GM12891 (cell line): ENCODE data around the gene ERGIC1.
"Not testable (repeated sequence)": the region's sequence is repeated elsewhere in the genome, so short reads cannot be mapped to it uniquely, and the experiment has no call there.

ENCODE experiments used
- DNase-seq: peaks from one replicate; pipeline ENCODE4 v3.0.0; 2011; ENCODE audit warnings: low spot score; ENCODE audit not compliant: insufficient read length
- FAIRE-seq: peaks from 2 replicates; lab custom pipeline; 2011; peaks lifted over from hg19 to GRCh38; lab: Jason Lieb, UNC
- PAX5 ChIP-seq: IDR thresholded peaks from 2 replicates; pipeline ENCODE4 v1.6.1; 2011; ENCODE audit warnings: low read length, moderate library complexity, mild to moderate bottlenecking; ENCODE audit not compliant: insufficient read depth, severe bottlenecking
- POLR2A ChIP-seq: IDR thresholded peaks from 2 replicates; pipeline ENCODE4 v1.6.1; 2011; ENCODE audit warnings: low read depth, low read length, control low read depth
- POLR2AphosphoS5 ChIP-seq: IDR thresholded peaks from 2 replicates; pipeline ENCODE4 v1.6.1; 2011; ENCODE audit warnings: low read depth, low read length, control low read depth
- POU2F2 ChIP-seq: IDR thresholded peaks from 2 replicates; pipeline ENCODE4 v1.6.1; 2011; ENCODE audit warnings: low read depth, mild to moderate bottlenecking, control low read depth, low read length, moderate library complexity
- SPI1 ChIP-seq: IDR thresholded peaks from 2 replicates; pipeline ENCODE4 v1.6.1; 2011; ENCODE audit warnings: low read depth, low read length, control low read depth
- TAF1 ChIP-seq: IDR thresholded peaks from 2 replicates; pipeline ENCODE4 v1.6.1; 2011; ENCODE audit warnings: low read depth, low read length, control low read depth

ERGIC1 gene

DNA sequence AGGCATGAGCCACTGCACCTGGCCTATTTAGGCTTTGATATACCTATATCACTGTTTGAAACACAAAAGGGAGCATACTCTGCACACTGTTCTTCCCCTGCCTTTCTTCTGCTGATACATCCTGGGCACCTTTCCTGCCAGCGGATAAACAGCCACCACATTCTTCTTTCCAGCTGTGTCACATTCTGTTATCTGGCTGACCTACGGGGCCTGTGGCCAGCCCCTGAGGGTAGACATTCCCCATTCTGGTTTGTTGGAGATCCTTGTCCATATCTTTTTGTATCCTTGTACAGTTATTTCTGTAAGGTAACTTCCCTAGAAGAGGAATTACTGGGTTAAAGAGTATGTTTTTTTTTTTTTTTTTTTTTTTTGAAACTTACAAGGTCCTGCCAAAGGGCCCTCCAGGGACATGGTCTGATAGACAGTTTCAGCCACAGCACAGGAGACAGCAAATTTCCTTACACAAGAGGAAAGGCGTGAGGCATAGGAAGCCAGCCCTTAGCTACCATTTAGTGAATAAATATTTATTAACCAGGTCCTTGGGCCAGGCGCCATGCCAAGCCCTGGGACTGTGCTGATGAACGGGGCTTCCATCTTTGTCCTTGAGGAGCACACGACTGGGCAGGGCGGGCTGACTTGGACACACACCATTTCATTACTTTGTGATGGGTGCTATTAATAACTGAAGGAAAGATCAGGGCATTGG, 57.8 kb downstream of the ERGIC1 start:
- FAIRE-seq (no peak), DNase-seq (no peak)
- TF ChIP-seq POLR2AphosphoS5 (no peak), PAX5 (no peak), SPI1 (no peak), POU2F2 (no peak), TAF1 (no peak), POLR2A (no peak)

DNA sequence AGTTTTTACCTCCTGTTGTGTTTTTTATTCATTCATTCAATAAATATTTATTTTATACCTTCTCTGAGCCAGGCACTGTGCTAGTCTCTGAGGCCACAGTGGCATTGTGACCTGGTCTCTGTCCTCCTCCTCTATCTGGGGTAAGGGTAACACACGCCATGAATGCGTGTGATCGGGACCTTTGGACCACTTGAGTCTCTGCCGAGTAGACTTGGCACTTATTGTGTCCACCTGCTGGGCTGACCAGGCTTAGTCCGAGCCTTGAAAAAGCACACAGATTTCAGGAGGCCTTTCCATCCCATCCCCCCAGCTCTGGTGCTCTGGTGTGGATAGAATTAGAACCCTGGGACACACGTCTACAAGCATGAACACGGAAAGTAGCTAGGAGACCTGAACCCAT, 58.7 kb downstream of the ERGIC1 start:
- TF ChIP-seq SPI1 (no peak), POLR2AphosphoS5 (no peak), TAF1 (no peak), POU2F2 (no peak), POLR2A (no peak), PAX5 (no peak)
- DNase-seq (no peak), FAIRE-seq (no peak)

GRCh38 chr5:172894767-172895388, 60.8 kb downstream of the ERGIC1 start:
- FAIRE-seq (peak; percentile 20), DNase-seq (no peak)
- TF ChIP-seq SPI1 (no peak), POLR2AphosphoS5 (no peak), POLR2A (no peak), TAF1 (no peak), PAX5 (no peak), POU2F2 (no peak)

- FAIRE-seq (no peak), DNase-seq (no peak)
- TF ChIP-seq PAX5: no peak
- TF ChIP-seq TAF1: no peak
- TF ChIP-seq SPI1: no peak
- TF ChIP-seq POLR2AphosphoS5: no peak
- TF ChIP-seq POLR2A: no peak
- no peak for TF ChIP-seq POU2F2
Measured at GRCh38 chr5:172895549-172895948, 61.5 kb downstream of the ERGIC1 start.

- no peak for TF ChIP-seq POU2F2
- no peak for TF ChIP-seq POLR2A
- no peak for TF ChIP-seq SPI1
- no peak for TF ChIP-seq PAX5
- no peak for TF ChIP-seq TAF1
- TF ChIP-seq POLR2AphosphoS5: no peak
- no peak for FAIRE-seq
- DNase-seq: no peak
Measured at GRCh38 chr5:172896465-172896864, 62.4 kb downstream of the ERGIC1 start.

DNA sequence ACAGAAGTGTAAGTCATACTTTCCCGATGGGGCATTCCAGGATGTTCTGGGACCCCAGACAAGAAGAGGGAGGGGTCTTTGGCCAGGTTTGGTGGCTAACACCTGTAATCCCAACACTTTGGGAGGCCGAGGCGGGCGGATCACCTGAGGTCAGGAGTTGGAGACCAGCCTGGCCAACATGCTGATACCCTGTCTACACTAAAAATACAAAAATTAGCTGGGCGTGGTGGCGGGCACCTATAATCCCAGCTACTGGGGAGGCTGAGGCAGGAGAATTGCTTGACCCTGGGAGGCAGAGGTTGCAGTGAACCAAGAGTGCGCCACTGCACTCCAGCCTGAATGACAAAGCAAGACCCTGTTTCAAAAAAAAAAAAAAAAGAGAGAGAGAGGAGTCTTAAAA, 63.0 kb downstream of the ERGIC1 start:
- FAIRE-seq, DNase-seq: not testable (repeated sequence)

- DNase-seq (no peak), FAIRE-seq (no peak)
- TF ChIP-seq PAX5 (no peak), POU2F2 (no peak), POLR2AphosphoS5 (no peak), TAF1 (no peak), SPI1 (no peak), POLR2A (no peak)
Measured at GRCh38 chr5:172897481-172898217, 63.6 kb downstream of the ERGIC1 start.

GRCh38 chr5:172898218-172898842, 64.3 kb downstream of the ERGIC1 start:
- FAIRE-seq (no peak), DNase-seq (no peak)
- TF ChIP-seq POU2F2 (no peak), PAX5 (no peak), POLR2A (no peak), SPI1 (no peak), TAF1 (no peak), POLR2AphosphoS5 (no peak)

DNA sequence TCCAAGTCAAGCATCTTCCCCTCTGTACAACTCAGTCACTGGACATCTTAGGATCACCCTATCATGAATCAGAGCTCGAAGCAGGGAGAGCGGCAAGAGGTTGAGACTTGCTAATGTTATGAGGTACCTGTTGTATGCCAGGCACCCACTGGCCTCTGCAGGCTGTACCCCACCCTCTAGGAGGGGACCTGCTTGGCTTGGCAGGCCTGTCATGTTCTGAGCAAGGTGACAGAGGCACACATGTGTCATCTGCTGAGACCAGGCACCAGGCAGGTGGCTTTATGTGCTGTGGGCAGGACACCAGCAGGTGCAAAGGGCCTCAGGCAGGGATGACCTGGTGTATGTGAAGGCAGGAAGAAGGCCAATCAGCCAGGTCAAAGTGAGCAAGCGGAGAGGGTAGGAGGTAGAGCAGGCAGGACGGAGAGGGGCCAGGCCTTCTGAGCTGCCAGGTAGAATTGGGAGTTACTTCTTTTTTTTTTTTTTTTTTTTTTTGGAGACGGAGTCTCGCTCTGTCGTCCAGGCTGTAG, 64.9 kb downstream of the ERGIC1 start:
- DNase-seq (no peak), FAIRE-seq (no peak)
- TF ChIP-seq POU2F2 (no peak), TAF1 (no peak), POLR2AphosphoS5 (no peak), POLR2A (no peak), PAX5 (no peak), SPI1 (no peak)
